Calu3 (cell line): Measurements from ENCODE around the gene EARS2. TPM values are rescaled to one million over a fixed set of nuclear protein-coding genes. Genes with fewer than 3 reads are reported as not detected.

Experiments
- BruUV-seq: library from RNA; stranded (reverse); fragments of 400-500 nt; replicated peaks from 2 replicates; lab custom pipeline; 2021; lab: Mats Ljungman, UMichigan
- CTCF ChIA-PET: fragments of 300-600 bp; sonication (Branson Sonifier 250); formaldehyde crosslinking; loops from one replicate; lab custom pipeline; 2022; ENCODE audit warnings: antibody characterized with exemption; lab: Charles Lee
- DNase-seq: peaks from one replicate; pipeline ENCODE4 v3.0.0; 2022
- H3K27ac Mint-ChIP-seq: one replicate; pipeline ENCODE4 v1.8.0; 2022; ENCODE audit warnings: mixed read lengths; ENCODE audit not compliant: unreplicated experiment
- H3K27me3 Mint-ChIP-seq: one replicate; pipeline ENCODE4 v1.8.0; 2022; ENCODE audit warnings: mixed read lengths; ENCODE audit not compliant: unreplicated experiment
- H3K36me3 Mint-ChIP-seq: one replicate; pipeline ENCODE4 v1.8.0; 2022; ENCODE audit warnings: mild to moderate bottlenecking, moderate library complexity, mixed read lengths; ENCODE audit not compliant: insufficient read depth, unreplicated experiment
- H3K4me1 Mint-ChIP-seq: one replicate; pipeline ENCODE4 v1.8.0; 2022; ENCODE audit warnings: mild to moderate bottlenecking, low read depth, mixed read lengths; ENCODE audit not compliant: unreplicated experiment
- H3K4me3 Mint-ChIP-seq: one replicate; pipeline ENCODE4 v1.8.0; 2022; ENCODE audit warnings: mild to moderate bottlenecking, low read depth, moderate library complexity, mixed read lengths; ENCODE audit not compliant: unreplicated experiment
- H3K9me3 Mint-ChIP-seq: one replicate; pipeline ENCODE4 v1.8.0; 2022; ENCODE audit warnings: low read depth, mixed read lengths; ENCODE audit not compliant: unreplicated experiment
- CTCF ChIP-seq: fragments of 200-600 bp; IDR thresholded peaks from one replicate; pipeline ENCODE4 v1.8.0; 2022; ENCODE audit warnings: antibody characterized with exemption; ENCODE audit not compliant: unreplicated experiment
- intact Hi-C: fragments of 100-400 bp; cut with micrococcal nuclease; formaldehyde crosslinking; loops from one replicate; pipeline ENCODE4 v1.10.0; 2022; ENCODE audit not compliant: unreplicated experiment
- total RNA-seq: library from RNA; stranded (reverse); gene quantifications from 2 replicates; pipeline ENCODE4 v1.2.3, GENCODE V29; 2022

EARS2 gene
- total RNA-seq, 1 experiment from 2014 or later, result 45.9 TPM

- DNase-seq, result no peak
- CTCF ChIA-PET, result no interaction called here
- H3K4me3 Mint-ChIP-seq, result no peak overlapping the region
- H3K4me1 Mint-ChIP-seq, result no peaks in the 10 kb centered on the region
- H3K36me3 Mint-ChIP-seq, result peaks cover 68% of the 10 kb centered on the region
- no peak overlapping the region for H3K27ac Mint-ChIP-seq
- BruUV-seq, result no TSS peak
- H3K27me3 Mint-ChIP-seq, result no peaks in the 10 kb centered on the region
- no peak for TF ChIP-seq CTCF
- intact Hi-C loops, result no loop called here
- H3K9me3 Mint-ChIP-seq, result no peaks in the 10 kb centered on the region
These were observed 33.2 kb downstream of the EARS2 start for GRCh38 chr16:23523876-23524385.

DNA sequence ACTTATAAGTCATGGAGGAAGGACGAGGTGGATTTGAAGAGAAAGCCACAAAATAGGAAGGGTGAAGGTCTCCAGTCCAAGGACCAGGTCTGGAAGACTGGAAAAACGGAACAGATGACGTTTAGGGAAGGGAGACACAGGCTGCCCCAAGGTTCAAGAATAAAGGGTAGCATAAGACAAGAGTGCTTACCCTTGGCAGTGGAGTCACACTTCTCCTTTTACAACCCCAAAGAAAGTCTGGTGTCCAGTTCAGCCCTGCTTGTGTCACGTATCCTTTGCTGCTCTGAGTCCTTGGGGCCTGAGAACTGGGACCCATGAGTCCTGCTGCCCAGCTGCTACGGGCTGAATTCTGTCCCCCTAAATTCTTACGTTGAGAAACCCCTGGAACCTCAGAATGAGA is 33.8 kb downstream of the EARS2 start:
- H3K4me3 Mint-ChIP-seq, result no peak overlapping the region
- no TSS peak for BruUV-seq
- intact Hi-C loops, result no loop called here

DNA sequence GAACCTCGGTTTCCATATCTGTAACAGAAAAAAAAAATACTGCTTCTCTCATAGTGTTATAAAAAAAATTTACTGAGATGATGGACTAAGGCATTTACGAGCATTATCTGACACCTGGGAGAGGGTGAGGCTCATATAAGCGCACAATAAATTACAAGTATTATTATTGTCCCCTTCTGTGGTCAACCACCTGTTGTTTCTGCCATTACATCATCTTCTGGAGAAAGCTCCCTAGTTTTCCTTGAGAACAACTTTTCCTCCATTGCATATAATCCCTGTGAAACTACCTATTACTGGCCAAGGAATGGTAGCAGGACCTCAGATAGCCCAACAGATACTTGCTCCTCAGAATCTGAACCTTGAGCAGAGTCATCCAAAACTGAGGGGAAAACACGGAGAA is 35.2 kb downstream of the EARS2 start:
- Mint-ChIP-seq H3K27ac (no peak overlapping the region), H3K4me3 (no peak overlapping the region), H3K27me3 (no peaks in the 10 kb centered on the region), H3K4me1 (no peaks in the 10 kb centered on the region), H3K9me3 (no peaks in the 10 kb centered on the region), H3K36me3 (peaks cover 62% of the 10 kb centered on the region)
- BruUV-seq, result no TSS peak
- CTCF ChIA-PET, result no interaction called here
- no peak for DNase-seq
- intact Hi-C loops, result no loop called here
- TF ChIP-seq CTCF, result no peak

More for the DNA sequence above, 33.8 kb downstream of the EARS2 start:
- CTCF ChIA-PET, result no interaction called here
- Mint-ChIP-seq H3K9me3 (no peaks in the 10 kb centered on the region), H3K27me3 (no peaks in the 10 kb centered on the region), H3K4me1 (no peaks in the 10 kb centered on the region), H3K27ac (no peak overlapping the region), H3K36me3 (peaks cover 68% of the 10 kb centered on the region)
- DNase-seq, result no peak
- TF ChIP-seq CTCF, result no peak

- no peak for DNase-seq
- BruUV-seq, result no TSS peak
- H3K36me3 Mint-ChIP-seq, result peaks cover 60% of the 10 kb centered on the region
- CTCF ChIA-PET, result no interaction called here
- TF ChIP-seq CTCF, result no peak
- H3K9me3 Mint-ChIP-seq, result no peaks in the 10 kb centered on the region
- no peak overlapping the region for H3K27ac Mint-ChIP-seq
- H3K4me3 Mint-ChIP-seq, result no peak overlapping the region
- no peaks in the 10 kb centered on the region for H3K4me1 Mint-ChIP-seq
- intact Hi-C loops, result no loop called here
- no peaks in the 10 kb centered on the region for H3K27me3 Mint-ChIP-seq
These were observed 36.0 kb downstream of the EARS2 start for GRCh38 chr16:23521037-23521743.
